Muscle layer of duodenum (tissue), 2 donors: ENCODE data around the gene ABLIM2.

Experiments used
- H3K27ac ChIP-seq: one replicate; pipeline ENCODE4 v1.7.0; 2013; ENCODE audit warnings: mild to moderate bottlenecking, low read length
- H3K27me3 ChIP-seq: one replicate; pipeline ENCODE4 v1.7.0; 2013; ENCODE audit warnings: low read depth, mild to moderate bottlenecking, control low read depth, low read length
- H3K36me3 ChIP-seq, 2 donors: one replicate each; pipeline ENCODE4 v1.7.0; 2013; ENCODE audit warnings: low read length in 2 of 2, control low read depth in 1 of 2, mild to moderate bottlenecking in 1 of 2; ENCODE audit not compliant: insufficient read depth in 2 of 2, control insufficient read depth in 1 of 2
- H3K4me1 ChIP-seq, 2 donors: one replicate each; pipeline ENCODE4 v1.7.0; 2013; ENCODE audit warnings: low read length in 2 of 2, mild to moderate bottlenecking in 2 of 2, control low read depth in 1 of 2, moderate library complexity in 1 of 2; ENCODE audit not compliant: insufficient read depth in 2 of 2, control insufficient read depth in 1 of 2
- H3K4me3 ChIP-seq, 2 donors: one replicate each; pipeline ENCODE4 v1.7.0; 2013; ENCODE audit warnings: low read length in 2 of 2, low read depth in 1 of 2, mild to moderate bottlenecking in 1 of 2
- H3K9me3 ChIP-seq, 2 donors: one replicate each; pipeline ENCODE4 v1.7.0; 2013; ENCODE audit warnings: low read length in 2 of 2, control low read depth in 1 of 2, mild to moderate bottlenecking in 1 of 2; ENCODE audit not compliant: control insufficient read depth in 1 of 2
- donor health status: healthy.

Gene ABLIM2

GRCh38 chr4:8103421-8104390 is 54.9 kb downstream of the ABLIM2 start:
- H3K36me3 ChIP-seq = no peaks in the 10 kb centered on the region
- H3K4me1 ChIP-seq = no peaks in the 10 kb centered on the region

GRCh38 chr4:8102831-8103230 is 55.8 kb downstream of the ABLIM2 start:
- no peaks in the 10 kb centered on the region for H3K9me3 ChIP-seq
- H3K27ac ChIP-seq = no peak overlapping the region
- H3K4me3 ChIP-seq = no peak overlapping the region
- H3K36me3 ChIP-seq = no peaks in the 10 kb centered on the region
- no peaks in the 10 kb centered on the region for H3K27me3 ChIP-seq
- H3K4me1 ChIP-seq = no peaks in the 10 kb centered on the region

More at GRCh38 chr4:8103421-8104390, 54.9 kb downstream of the ABLIM2 start:
- Histone ChIP-seq H3K27me3 (no peaks in the 10 kb centered on the region), H3K27ac (no peak overlapping the region), H3K4me3 (no peak overlapping the region), H3K9me3 (no peaks in the 10 kb centered on the region)

GRCh38 chr4:8102076-8102355 is 56.6 kb downstream of the ABLIM2 start:
- Histone ChIP-seq H3K4me3 (no peak overlapping the region), H3K4me1 (no peaks in the 10 kb centered on the region), H3K27ac (no peak overlapping the region), H3K27me3 (no peaks in the 10 kb centered on the region), H3K36me3 (no peaks in the 10 kb centered on the region), H3K9me3 (no peaks in the 10 kb centered on the region)

- Histone ChIP-seq H3K9me3 (no peaks in the 10 kb centered on the region), H3K4me3 (no peak overlapping the region), H3K4me1 (no peaks in the 10 kb centered on the region), H3K27me3 (no peaks in the 10 kb centered on the region), H3K27ac (no peak overlapping the region), H3K36me3 (no peaks in the 10 kb centered on the region)
These were observed 57.2 kb downstream of the ABLIM2 start for GRCh38 chr4:8101213-8102075.

- no peaks in the 10 kb centered on the region for H3K4me1 ChIP-seq
- no peaks in the 10 kb centered on the region for H3K36me3 ChIP-seq
- no peak overlapping the region for H3K27ac ChIP-seq
- H3K9me3 ChIP-seq = no peaks in the 10 kb centered on the region
- H3K27me3 ChIP-seq = no peaks in the 10 kb centered on the region
- H3K4me3 ChIP-seq = no peak overlapping the region
These were observed 58.6 kb downstream of the ABLIM2 start for GRCh38 chr4:8099981-8100464.

GRCh38 chr4:8098506-8098905 is 60.1 kb downstream of the ABLIM2 start:
- Histone ChIP-seq H3K4me1 (no peaks in the 10 kb centered on the region), H3K27ac (no peak overlapping the region), H3K36me3 (no peaks in the 10 kb centered on the region), H3K4me3 (no peak overlapping the region), H3K9me3 (peaks cover 0 to 10% of the 10 kb centered on the region in 2 donors), H3K27me3 (no peaks in the 10 kb centered on the region)

GRCh38 chr4:8097721-8098345 is 60.8 kb downstream of the ABLIM2 start:
- Histone ChIP-seq H3K27me3 (no peaks in the 10 kb centered on the region), H3K9me3 (peaks cover 0 to 14% of the 10 kb centered on the region in 2 donors), H3K4me1 (no peaks in the 10 kb centered on the region), H3K36me3 (no peaks in the 10 kb centered on the region), H3K27ac (no peak overlapping the region), H3K4me3 (no peak overlapping the region)

GRCh38 chr4:8097141-8097541 is 61.5 kb downstream of the ABLIM2 start:
- Histone ChIP-seq H3K4me1 (no peaks in the 10 kb centered on the region), H3K36me3 (no peaks in the 10 kb centered on the region)

GRCh38 chr4:8096690-8097061 is 61.9 kb downstream of the ABLIM2 start:
- H3K36me3 ChIP-seq = no peaks in the 10 kb centered on the region
- no peak overlapping the region for H3K4me3 ChIP-seq
- H3K9me3 ChIP-seq = peaks cover 0 to 14% of the 10 kb centered on the region in 2 donors
- no peaks in the 10 kb centered on the region for H3K27me3 ChIP-seq
- no peaks in the 10 kb centered on the region for H3K4me1 ChIP-seq
- no peak overlapping the region for H3K27ac ChIP-seq

More at GRCh38 chr4:8097141-8097541, 61.5 kb downstream of the ABLIM2 start:
- H3K27ac ChIP-seq = no peak overlapping the region
- H3K9me3 ChIP-seq = peaks cover 0 to 14% of the 10 kb centered on the region in 2 donors
- H3K4me3 ChIP-seq = no peak overlapping the region
- H3K27me3 ChIP-seq = no peaks in the 10 kb centered on the region

GRCh38 chr4:8095956-8096689 is 62.5 kb downstream of the ABLIM2 start:
- Histone ChIP-seq H3K27me3 (no peaks in the 10 kb centered on the region), H3K27ac (no peak overlapping the region), H3K4me3 (no peak overlapping the region), H3K4me1 (no peaks in the 10 kb centered on the region), H3K9me3 (peaks cover 0 to 14% of the 10 kb centered on the region in 2 donors), H3K36me3 (no peaks in the 10 kb centered on the region)
